Stimulated activated CD8-positive, alpha-beta memory T cell treated with anti-CD3 and anti-CD28 coated beads, Interleukin-12 subunit alpha, Interleukin-12 subunit beta, amount 100 ng/mL, for 4 hours (primary cell): Measurements from ENCODE around the gene TMOD2.

Experiments
- DNase-seq: peaks from one replicate; pipeline ENCODE4 v3.0.0-alpha.2; 2020; ENCODE audit warnings: low read depth

Gene TMOD2

GRCh38 chr15:51750792-51751696 lies at the start of gene TMOD2:
Gene TMOD2, plus strand, starts transcription at chr15:51751597. Its CDS starts 14,845 bp downstream, at chr15:51766442.
- DNase-seq: peak; percentile 31

GRCh38 chr15:51702710-51703109 lies 48.7 kb upstream of the TMOD2 start:
- DNase-seq: no peak

GRCh38 chr15:51706291-51706690 lies 45.1 kb upstream of the TMOD2 start:
- no peak for DNase-seq

GRCh38 chr15:51706926-51707608 lies 44.3 kb upstream of the TMOD2 start:
- DNase-seq: no peak

GRCh38 chr15:51708013-51708412 lies 43.4 kb upstream of the TMOD2 start:
- no peak for DNase-seq

GRCh38 chr15:51709031-51709430 lies 42.4 kb upstream of the TMOD2 start:
- DNase-seq: no peak

GRCh38 chr15:51714162-51714561 lies 37.2 kb upstream of the TMOD2 start:
- no peak for DNase-seq

GRCh38 chr15:51714911-51715310 lies 36.5 kb upstream of the TMOD2 start:
- no peak for DNase-seq

GRCh38 chr15:51718219-51718618 lies 33.2 kb upstream of the TMOD2 start:
- no peak for DNase-seq

- no peak for DNase-seq
Observed at GRCh38 chr15:51718746-51719145, 32.7 kb upstream of the TMOD2 start.

- DNase-seq: no peak
Observed at GRCh38 chr15:51720201-51720995, 31.0 kb upstream of the TMOD2 start.

GRCh38 chr15:51721199-51721960 lies 30.0 kb upstream of the TMOD2 start:
- no peak for DNase-seq

- no peak for DNase-seq
Observed at GRCh38 chr15:51724199-51724598, 27.2 kb upstream of the TMOD2 start.

- DNase-seq: no peak
Observed at GRCh38 chr15:51724673-51725072, 26.7 kb upstream of the TMOD2 start.

- no peak for DNase-seq
Observed at GRCh38 chr15:51726302-51727073, 24.9 kb upstream of the TMOD2 start.

GRCh38 chr15:51727141-51727897 lies 24.1 kb upstream of the TMOD2 start:
- DNase-seq: no peak

GRCh38 chr15:51731549-51732267 lies 19.7 kb upstream of the TMOD2 start:
- DNase-seq: no peak

- DNase-seq: no peak
Observed at GRCh38 chr15:51732646-51733045, 18.8 kb upstream of the TMOD2 start.

GRCh38 chr15:51735228-51736010 lies 16.0 kb upstream of the TMOD2 start:
- no peak for DNase-seq
